DMS53 treated with DMSO at 0.1 percent for 48 hours (cell line): ENCODE data around the gene PBX4.

Experiments
- DNase-seq: peaks from one replicate; lab custom pipeline; 2025; ENCODE audit not compliant: unreplicated experiment; lab: John Stamatoyannopoulos, UW

Gene PBX4

DNA sequence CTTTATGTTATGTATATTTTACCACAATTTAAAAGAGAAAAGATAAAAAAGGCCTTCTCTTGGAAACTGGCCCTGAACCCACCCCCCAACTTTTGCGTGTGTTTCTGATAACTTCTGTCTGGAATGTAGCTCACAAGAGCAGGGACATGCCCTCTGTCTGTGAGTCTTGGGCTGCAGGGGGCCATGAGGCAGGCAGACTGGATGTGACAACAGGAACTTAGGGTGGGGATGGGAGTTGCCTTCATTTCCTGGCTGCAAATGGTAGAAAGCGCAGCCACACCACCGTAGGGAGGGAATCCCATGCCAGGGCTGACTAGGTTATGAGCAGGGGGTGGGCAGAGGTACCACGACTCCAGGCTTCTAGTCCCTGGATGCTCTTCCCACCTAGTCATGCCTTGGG lies 58.6 kb downstream of the PBX4 start:
- no peak for DNase-seq

DNA sequence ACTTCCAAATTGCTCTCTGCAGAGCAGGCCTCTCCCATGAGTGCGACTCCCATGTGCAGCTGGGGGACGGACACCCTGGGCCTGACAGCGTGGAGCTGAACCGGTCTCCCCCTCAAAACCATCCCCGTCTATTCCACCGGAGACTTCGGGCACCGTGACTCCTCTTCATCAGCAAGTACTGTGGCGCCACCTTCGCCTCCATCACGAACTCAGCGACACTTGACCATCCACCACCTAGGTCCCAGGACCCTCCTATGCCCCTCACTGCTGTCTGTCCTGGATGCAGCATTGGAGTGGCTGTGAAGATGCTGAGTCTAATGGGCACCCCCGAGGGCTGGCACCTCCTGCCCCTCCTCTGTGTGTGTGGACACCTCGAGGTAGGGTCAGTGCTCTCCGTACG lies 59.9 kb downstream of the PBX4 start:
- DNase-seq, result no peak

DNA sequence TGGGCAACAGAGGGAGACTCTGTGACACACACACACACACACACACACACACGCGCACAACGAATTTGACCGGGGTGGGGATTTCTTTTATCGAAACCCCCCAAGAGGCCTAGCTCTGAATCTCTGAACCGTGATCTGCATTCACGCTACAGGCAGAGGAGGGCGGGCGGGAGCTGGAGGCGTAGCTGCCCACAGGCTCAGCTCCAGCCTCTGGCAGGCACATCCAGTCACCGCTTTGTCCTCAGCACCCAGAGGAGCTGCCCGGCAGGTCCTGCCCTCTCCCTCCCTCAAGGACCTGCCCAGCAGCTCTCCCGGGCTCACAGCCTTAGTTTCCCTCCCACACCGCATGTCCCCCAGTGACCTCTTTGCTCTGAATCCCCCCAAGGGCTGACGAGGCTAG lies 60.4 kb downstream of the PBX4 start:
- no peak for DNase-seq

DNA sequence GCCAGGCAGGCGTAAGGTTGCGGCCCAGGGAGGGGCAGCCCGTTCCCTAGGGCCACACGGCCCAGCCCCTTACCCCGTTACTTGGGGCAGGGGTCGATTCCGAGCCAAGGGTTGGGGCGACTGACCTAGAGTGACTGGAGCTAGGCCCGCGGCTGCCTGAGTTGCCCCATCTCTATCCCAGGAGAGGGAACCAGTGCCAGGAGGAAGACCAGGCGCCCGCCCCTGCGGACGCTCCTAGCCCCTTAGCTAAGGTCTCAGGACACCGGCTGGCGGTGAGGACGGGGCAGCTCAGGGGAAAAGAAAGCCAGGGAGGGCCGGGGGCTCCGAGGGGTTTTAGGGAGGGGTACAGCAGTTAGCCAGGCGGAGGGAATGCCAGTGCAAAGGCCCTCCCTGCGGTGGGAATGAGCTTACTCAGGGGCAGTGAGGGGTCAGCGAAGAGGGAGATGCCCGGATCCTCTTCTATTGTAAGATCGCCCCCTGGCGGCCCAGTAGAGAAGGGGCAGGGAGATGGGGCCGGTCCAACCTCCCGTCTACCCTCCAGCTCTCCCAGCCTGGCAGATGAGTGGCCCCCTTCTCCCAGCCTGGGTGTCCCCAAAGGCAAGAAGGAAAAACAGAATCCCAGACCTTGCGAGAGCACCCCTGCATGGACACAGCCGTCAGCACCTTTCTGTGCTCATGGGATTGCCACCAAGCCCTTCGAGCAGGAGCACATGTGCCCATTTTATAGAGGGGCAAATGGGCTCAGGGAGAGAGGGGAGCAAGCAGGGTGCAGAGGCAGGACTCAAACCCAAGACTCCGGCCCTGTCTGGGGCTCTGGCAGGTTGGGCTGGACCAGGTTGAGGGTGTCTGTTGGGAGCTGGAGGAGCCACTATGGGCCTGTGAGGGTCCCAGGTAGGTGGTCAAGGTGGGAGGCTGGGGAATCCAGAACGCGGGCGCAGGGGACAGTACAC lies 64.1 kb downstream of the PBX4 start:
- DNase-seq, result no peak

DNA sequence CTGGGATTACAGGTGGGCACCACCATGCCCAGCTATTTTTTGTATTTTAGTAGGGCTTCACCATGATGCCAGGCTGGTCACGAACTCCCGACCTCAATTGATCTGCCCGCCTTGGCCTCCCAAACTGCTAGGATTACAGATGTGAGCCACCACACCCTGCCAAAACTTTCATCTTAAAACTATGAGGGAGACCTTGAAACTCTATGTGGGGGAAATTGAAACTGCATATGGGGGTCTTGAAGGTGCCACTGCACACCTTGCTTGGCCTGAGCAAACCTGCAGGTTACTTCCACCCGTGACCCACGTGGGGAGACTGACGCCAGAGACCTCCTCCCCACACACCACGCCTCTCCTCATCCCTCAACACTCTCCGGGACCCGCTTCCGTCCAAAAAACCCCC lies 64.8 kb downstream of the PBX4 start:
- DNase-seq, result no peak

DNA sequence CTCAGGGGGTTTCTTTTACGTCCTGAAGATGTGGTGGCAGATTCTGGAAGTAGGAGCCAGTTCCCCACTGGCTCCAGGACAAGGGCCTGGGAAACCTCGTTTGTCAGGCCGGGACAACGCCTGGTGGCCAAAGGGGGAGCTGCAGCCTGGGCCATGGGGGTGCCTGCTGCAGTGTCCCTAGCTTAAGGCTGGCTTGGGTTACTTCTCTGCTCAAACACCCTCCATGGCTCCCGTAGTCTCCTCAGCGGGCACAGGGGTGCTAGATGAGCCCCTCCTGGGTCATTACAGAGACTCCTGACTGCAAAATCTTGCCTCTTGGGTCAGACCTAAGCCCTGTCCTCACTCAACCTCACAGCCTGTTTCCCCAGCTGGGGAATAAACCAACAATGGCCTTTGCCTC lies 65.7 kb downstream of the PBX4 start:
- DNase-seq, result no peak

DNA sequence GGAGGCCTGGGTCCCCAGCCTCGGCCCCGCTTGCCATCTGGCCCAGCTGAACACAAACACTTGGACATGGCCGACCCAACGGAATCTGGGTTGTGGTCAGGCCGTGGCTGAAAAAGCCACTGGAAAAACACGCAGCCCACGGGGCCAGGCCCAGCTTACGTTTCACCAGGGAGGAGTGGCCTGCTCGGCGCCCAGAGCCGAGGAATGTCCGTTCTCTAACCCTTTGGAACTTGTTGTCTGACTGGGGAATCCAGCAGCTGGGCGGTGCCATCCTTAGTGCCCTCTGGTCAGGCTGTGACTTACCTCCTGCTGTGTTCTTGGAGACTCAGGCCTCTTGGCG lies 66.7 kb downstream of the PBX4 start:
- DNase-seq, result no peak

DNA sequence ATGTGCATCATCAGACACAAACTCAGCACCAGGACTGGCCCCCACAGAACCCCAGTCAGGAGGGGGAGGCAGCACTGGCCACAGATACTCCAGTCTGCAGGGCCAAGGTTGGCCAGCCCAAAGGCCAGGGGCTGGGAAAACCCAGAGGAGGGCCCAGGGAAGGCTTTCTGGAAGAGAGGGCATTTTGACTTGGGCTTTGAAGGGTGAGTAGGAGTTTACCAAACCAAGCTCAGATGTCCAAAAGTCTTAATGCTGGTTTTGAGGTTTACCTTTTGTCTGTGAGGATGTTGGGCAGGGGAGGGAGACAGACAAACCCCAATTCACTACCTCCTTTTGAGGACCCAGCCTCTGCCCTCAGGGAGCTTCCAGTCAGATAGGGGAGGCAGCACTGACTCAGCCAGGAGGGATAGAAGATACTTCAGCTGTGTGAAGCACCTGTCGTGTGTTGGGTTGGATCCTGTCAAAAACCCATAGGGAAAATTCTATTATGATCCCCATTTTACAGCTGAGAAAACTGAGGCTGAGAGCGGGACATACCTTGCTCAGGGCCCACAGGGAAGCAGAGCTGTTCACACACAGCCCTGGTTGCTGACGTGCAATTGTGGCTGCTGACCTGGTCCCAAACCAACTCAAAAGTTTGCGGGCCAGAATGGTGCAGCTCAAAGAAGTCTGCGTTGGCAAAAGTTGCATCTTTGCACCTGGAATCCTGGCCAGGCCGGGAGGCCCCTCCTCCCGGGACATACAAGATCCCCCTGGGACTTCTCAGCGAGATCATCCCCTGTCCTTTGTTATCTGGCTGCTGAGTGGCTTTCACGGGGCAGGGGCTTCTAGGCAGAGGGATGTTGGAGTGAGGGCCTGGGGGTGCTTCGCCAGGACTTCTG lies 67.3 kb downstream of the PBX4 start:
- no peak for DNase-seq

DNA sequence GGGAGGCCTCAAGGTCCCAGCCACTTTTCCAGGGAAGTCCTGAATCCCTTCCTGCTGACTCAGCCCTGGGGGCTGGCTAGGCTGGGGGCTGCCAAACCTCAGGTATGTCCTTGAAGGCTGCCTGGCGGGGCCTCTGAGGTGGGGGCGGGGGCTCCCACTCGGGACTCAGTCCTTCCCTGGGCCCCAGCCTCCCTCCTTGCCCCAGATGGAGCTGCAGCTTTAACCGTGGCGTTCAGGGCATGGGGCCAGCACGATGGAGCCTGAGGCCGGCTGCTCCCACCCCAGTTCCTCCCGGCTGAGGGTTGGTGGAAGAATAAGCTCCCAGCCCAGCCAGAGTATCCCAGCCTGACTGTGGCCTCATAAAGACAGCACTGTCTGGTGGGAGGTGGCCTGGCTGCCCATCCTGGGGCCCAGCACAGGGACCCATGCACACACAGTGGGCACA lies 68.0 kb downstream of the PBX4 start:
- DNase-seq, result no peak

DNA sequence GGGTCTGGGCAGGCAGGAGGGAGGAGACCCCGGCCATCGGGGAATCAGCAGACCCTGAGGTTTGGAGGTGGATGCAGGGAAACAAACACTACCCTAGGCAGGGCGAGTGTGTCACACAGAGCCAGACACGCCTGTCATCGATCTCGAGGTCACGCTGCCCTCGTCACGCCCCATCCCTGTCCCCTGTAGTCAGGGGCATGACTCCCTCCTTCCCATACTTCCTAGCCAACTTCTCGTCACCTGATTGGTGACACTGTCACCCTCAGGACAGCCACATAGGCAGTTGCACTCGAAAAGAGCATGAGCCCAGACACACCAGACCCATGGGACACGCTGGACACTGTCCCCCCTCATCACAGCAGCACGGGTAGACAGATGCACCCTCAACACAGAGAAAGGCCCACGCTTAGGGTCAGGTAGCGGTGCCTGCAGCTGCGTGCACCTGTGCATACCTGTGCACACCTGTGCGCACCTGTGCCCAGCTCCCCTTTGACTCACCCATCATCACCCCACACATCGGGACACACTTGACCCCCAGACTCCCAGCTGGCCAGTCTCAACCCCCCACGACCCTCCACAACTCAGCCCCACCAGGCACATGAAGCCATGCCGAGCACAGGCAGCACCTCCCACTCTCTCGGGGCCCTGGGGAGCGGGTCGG lies 68.6 kb downstream of the PBX4 start:
- DNase-seq, result no peak

DNA sequence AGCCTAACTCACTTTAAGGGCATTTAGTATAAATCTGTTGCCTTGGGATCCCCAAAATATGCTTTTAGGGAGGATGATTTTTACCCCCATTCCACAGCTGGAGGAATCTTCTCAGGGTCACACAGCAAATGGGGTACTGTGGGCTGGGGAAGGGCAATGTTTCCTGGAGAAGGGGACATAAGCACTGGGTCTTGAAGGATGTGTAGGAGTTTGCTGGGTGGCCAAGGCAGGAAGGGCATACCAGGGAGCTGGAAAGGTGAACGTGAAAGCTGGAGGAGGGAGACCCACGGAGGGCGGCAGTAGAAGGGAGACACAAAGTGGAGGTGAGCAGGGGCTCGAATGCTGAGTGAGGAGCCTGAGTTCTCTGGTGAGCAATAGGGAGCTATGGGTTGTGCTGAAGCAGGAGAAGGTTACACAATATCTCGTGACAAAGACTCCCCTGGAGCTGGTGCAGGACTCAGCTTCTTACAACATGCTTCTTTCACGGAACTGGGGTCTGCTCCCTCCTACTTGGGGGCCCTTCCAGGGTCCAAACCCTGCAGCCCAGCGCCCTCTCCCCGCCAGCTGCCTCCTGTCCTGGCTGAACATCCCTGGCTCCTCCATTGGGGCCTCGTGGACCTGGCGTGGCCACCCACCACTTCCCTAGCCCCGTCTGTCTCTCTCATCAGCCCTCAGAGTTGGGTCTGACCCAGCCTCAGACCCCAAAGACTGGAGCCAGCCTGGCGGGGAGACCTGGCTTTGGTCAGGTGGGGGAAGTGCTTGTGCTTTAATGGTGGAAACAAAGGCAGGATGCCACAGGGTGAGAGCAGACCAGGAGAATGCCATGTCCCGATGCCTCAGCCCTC lies 69.3 kb downstream of the PBX4 start:
- no peak for DNase-seq

DNA sequence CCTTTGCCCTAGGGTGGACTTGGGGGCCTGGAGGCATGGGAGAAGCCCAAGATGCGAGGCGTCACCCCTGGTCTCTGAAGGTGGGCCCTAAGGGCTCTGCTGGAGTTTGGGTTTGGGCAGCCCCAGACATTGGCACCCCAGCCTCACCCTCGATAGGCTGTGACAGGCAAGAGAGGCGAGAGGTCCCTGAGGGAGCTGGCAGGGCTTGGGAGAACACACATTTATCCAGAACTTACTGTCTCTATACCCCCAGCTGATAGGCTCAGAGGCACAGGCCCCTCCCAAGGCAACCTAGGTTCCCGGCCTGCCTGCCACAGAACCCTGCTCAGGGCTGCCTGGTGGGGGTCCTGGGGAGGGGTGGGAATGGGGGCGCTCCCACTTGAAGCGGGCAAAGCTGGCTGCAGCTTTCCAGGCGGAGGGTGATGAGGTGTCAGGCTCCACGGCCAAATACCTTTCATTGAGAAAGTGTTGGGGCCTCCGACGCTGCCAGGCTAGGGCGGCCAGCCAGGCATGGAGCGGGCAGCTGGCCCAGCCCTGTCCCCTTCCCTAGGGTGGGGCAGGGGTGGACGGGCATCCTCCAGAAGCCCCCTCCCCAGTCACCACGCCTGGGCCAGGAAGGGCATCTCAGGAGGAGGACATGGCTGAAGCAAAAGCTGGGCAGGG lies 70.7 kb downstream of the PBX4 start:
- DNase-seq, result no peak

DNA sequence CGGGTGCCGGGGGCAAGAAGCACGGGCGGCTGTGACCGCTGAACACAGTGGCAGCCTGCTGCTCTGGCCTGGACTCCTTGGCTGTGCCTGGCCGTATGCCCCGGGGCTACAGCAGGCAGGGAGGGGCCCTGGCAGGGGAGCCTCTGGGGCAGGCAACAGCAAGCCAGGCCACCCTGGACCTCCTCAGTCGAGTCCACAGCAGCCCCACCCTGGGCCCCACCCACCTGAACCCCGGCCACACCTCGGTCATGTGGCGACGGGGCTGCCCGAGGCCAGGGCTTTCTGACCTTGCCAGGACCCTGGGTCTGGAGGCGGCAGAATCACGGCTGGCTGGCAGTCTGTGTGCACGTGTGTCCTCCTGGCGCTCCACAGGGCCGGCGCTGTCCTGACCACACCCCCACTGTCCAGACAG lies 71.7 kb downstream of the PBX4 start:
- no peak for DNase-seq

DNA sequence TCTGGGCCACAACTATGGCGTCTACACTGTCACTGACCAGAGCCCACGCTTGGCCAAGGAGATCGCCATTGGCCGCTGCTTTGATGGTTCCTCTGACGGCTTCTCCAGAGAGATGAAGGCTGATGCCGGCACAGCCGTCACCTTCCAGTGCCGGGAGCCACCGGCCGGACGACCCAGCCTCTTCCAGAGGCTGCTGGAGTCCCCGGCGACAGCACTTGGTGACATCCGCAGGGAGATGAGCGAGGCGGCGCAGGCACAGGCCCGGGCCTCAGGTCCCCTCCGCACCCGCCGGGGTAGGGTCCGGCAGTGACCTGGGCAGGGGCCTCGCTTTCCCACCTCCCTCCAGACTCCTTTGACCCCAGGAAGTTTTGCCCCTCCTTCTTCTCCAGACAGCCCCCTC lies 72.8 kb downstream of the PBX4 start:
- DNase-seq, result no peak

DNA sequence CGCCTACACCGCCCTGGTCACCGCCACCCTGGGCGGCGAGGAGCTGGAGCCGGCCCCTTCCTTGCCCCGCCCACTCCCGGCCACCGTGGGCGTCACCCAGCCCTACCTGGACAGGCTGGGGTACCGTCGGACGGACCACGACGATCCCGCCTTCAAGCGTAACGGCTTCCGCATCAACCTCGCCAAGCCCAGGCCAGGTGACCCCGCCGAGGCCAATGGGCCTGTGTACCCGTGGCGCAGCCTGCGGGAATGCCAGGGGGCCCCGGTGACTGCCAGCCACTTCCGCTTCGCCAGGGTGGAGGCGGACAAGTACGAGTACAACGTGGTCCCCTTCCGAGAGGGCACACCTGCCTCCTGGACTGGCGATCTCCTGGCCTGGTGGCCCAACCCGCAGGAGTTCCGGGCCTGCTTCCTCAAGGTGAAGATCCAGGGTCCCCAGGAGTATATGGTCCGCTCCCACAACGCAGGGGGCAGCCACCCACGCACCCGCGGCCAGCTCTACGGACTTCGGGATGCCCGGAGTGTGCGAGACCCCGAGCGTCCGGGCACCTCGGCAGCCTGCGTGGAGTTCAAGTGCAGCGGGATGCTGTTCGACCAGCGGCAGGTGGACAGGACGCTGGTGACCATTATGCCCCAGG lies 73.4 kb downstream of the PBX4 start:
- DNase-seq, result no peak

DNA sequence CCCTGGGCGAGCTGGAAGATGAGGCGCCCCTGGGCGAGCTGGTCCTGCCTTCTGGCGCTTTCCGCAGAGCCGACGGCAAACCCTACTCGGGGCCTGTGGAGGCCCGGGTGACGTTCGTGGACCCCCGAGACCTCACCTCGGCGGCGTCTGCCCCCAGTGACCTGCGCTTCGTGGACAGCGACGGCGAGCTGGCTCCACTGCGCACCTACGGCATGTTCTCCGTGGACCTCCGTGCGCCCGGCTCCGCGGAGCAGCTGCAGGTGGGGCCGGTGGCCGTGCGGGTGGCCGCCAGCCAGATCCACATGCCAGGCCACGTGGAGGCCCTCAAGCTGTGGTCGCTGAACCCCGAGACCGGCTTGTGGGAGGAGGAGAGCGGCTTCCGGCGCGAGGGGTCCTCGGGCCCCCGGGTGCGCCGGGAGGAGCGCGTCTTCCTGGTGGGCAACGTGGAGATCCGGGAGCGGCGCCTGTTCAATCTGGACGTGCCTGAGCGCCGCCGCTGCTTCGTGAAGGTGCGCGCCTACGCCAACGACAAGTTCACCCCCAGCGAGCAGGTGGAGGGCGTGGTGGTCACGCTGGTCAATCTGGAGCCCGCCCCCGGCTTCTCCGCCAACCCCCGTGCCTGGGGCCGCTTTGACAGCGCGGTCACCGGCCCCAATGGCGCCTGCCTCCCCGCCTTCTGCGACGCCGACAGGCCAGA lies 74.1 kb downstream of the PBX4 start:
- DNase-seq, result no peak

DNA sequence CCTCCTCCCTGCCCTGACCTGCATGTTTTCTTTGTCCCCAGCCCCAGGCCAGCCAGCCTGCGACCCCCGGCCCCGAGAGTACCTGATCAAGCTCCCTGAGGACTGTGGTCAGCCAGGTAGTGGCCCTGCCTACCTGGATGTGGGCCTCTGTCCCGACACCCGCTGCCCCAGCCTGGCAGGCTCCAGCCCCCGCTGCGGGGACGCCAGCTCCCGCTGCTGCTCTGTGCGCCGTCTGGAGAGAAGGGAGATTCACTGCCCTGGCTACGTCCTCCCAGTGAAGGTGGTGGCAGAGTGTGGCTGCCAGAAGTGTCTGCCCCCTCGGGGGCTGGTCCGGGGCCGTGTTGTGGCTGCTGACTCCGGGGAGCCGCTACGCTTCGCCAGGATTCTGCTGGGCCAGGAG lies 74.8 kb downstream of the PBX4 start:
- no peak for DNase-seq

DNA sequence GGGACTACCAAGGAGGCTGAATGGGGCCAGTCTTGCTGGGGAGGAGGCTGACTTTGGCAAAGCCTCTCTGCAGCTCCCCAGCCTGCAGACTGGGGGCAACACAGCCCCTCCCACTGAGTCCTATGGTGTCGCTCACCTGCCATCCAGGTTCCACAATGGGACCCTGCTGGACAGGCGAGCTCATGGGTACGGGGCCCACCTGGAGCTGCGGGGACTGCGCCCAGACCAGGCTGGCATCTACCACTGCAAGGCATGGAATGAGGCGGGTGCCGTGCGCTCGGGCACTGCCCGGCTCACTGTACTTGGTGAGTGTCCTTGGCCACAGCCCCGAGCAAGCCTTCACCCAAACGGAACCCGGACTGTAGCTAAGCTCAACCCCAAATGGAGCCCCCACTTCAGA lies 75.4 kb downstream of the PBX4 start:
- no peak for DNase-seq

DNA sequence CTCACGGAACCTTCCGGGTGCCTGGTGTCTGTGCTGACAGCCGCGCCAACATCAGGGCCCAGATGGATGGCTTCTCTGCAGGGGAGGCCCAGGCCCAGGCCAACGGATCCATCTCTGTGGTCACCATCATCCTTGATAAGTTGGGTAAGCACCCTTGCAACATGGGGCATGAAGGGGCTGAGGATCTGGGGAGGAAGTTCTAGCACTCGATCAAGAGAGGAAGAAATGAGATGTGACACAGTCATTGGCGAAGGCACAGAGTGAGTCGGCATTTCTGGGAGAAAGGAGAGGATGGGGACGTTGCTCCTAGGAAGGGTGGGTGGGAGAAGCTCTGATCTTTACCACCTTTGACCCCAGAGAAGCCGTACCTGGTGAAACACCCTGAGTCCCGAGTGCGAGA lies 76.0 kb downstream of the PBX4 start:
- DNase-seq, result no peak
